HepG2 (cell line): ENCODE measurements around the gene ERBB3. TPM values are rescaled to one million over a fixed set of nuclear protein-coding genes. Genes with fewer than 3 reads are reported as not detected.

Experiments
- CBX2 ChIP-seq, 2 experiments: fragments of 200-600 bp in 1 of 2; sonication (generic); formaldehyde crosslinking in 1 of 2; IDR thresholded peaks; 2 replicates each; pipeline versions ENCODE4 v1.7.0 to v1.8.1; 2018 to 2022; ENCODE audit warnings: low read depth in 2 of 2, low read length in 1 of 2, mild to moderate bottlenecking in 1 of 2, missing genetic modification reagents in 1 of 2
- FOXA1 ChIP-seq, 2 experiments: fragments of 450-650 bp in 1 of 2; sonication (generic) in 1 of 2; formaldehyde crosslinking in 1 of 2; IDR thresholded peaks; 2 replicates each; pipeline versions ENCODE4 v1.4.0 to v1.6.1; 2016 to 2020; ENCODE audit warnings: missing genetic modification reagents in 1 of 2
- MXD3 ChIP-seq: IDR thresholded peaks from 2 replicates; pipeline ENCODE4 v1.6.1; 2016; ENCODE audit warnings: mild to moderate bottlenecking, missing biosample characterization, missing genetic modification reagents
- RFX3 ChIP-seq: IDR thresholded peaks from 2 replicates; pipeline ENCODE4 v1.6.1; 2016; ENCODE audit warnings: missing biosample characterization, missing genetic modification reagents
- SALL1 ChIP-seq: sonication (generic); formaldehyde crosslinking; IDR thresholded peaks from 2 replicates; pipeline ENCODE4 v1.8.0; 2022; ENCODE audit warnings: mild to moderate bottlenecking, missing genetic modification reagents
- ZHX2 ChIP-seq, 2 experiments: sonication (generic) in 1 of 2; formaldehyde crosslinking in 1 of 2; IDR thresholded peaks; 2 replicates each; pipeline versions ENCODE4 v1.6.1 to v1.9.0; 2014 to 2022; ENCODE audit warnings: antibody characterized with exemption in 1 of 2, borderline replicate concordance in 1 of 2, inconsistent platforms in 1 of 2, low read depth in 1 of 2, missing genetic modification reagents in 1 of 2
- ZIK1 ChIP-seq: sonication (generic); formaldehyde crosslinking; IDR thresholded peaks from 2 replicates; pipeline ENCODE4 v1.5.0; 2020; ENCODE audit warnings: mild to moderate bottlenecking, low read depth, missing genetic modification reagents, borderline replicate concordance
- ZNF138 ChIP-seq: sonication (generic); formaldehyde crosslinking; IDR thresholded peaks from 2 replicates; pipeline ENCODE4 v1.5.0; 2020; ENCODE audit warnings: mild to moderate bottlenecking, low read depth, missing genetic modification reagents
- polyA plus RNA-seq, 8 experiments: library from polyadenylated mRNA; depleted of rRNA in 3 of 8; stranded (reverse) in 7 of 8; unstranded in 1 of 8; fragments of >200 nt; fragmentation: Illumina TruSeq in 4 of 8; extraction: Trizol in 4 of 8; gene quantifications; 2 replicates each; pipeline versions ENCODE4 v1.2.1 to v1.2.3, GENCODE V29; 2011 to 2016; ENCODE audit warnings: low read depth in 4 of 8, missing spikeins in 1 of 8, mixed read lengths in 1 of 8; ENCODE audit not compliant: insufficient read depth in 1 of 8
- total RNA-seq, 5 experiments: library from RNA; depleted of rRNA; stranded (reverse); fragments of >200 nt; fragmentation: Illumina TruSeq; extraction: Trizol; gene quantifications; 2 replicates each; pipeline ENCODE4 v1.2.3, GENCODE V29; 2016; ENCODE audit warnings: low read depth in 1 of 5
- TF ChIP-seq, protein P1 (sequence below): sonication (generic); formaldehyde crosslinking; IDR thresholded peaks from 2 replicates; pipeline ENCODE4 v1.8.0; 2022; ENCODE audit warnings: mild to moderate bottlenecking, missing genetic modification reagents, borderline replicate concordance
- TF ChIP-seq, protein P2 (sequence below): sonication (generic); formaldehyde crosslinking; IDR thresholded peaks from 2 replicates; pipeline ENCODE4 v1.5.1; 2020; ENCODE audit warnings: mild to moderate bottlenecking, missing genetic modification reagents, moderate library complexity

The ERBB3 gene
- total and polyA plus RNA-seq, 2 of the 13 experiments (the other 11 are each of a cell fraction or from before 2014, with no cell fraction given), result 93.6 to 358 TPM

- TF ChIP-seq, protein P1, sequence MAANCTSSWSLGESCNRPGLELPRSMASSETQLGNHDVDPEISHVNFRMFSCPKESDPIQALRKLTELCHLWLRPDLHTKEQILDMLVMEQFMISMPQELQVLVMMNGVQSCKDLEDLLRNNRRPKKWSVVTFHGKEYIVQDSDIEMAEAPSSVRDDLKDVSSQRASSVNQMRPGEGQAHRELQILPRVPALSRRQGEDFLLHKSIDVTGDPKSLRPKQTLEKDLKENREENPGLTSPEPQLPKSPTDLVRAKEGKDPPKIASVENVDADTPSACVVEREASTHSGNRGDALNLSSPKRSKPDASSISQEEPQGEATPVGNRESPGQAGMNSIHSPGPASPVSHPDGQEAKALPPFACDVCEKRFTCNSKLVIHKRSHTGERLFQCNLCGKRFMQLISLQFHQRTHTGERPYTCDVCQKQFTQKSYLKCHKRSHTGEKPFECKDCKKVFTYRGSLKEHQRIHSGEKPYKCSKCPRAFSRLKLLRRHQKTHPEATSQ, result 0 out of 2 replicates have a peak, but pooled peaks have one; percentile 31
- TF ChIP-seq ZNF138 (CRISPR knock-in tag) (no peak), CBX2 (IDR thresholded peaks at IDR 0.05; ENCODE audit: low read depth, low read length) (no peak), CBX2 (CRISPR knock-in tag; IDR thresholded peaks at IDR 0.05; ENCODE audit: low read depth) (no peak), ZIK1 (CRISPR knock-in tag) (no peak; the same call in 1 of the 2 replicates), MXD3 (no peak), SALL1 (CRISPR knock-in tag) (peak; percentile 69), RFX3 (CRISPR knock-in tag) (no peak), FOXA1 (IDR thresholded peaks at IDR 0.05) (no peak), FOXA1 (CRISPR knock-in tag; IDR thresholded peaks at IDR 0.05) (0 out of 2 replicates have a peak, but pooled peaks have one; percentile 29), ZHX2 (IDR thresholded peaks at IDR 0.05; ENCODE audit: low read depth) (peak; percentile 80), ZHX2 (CRISPR knock-in tag; IDR thresholded peaks at IDR 0.05; ENCODE audit: borderline replicate concordance) (no peak)
- TF ChIP-seq, protein P2, sequence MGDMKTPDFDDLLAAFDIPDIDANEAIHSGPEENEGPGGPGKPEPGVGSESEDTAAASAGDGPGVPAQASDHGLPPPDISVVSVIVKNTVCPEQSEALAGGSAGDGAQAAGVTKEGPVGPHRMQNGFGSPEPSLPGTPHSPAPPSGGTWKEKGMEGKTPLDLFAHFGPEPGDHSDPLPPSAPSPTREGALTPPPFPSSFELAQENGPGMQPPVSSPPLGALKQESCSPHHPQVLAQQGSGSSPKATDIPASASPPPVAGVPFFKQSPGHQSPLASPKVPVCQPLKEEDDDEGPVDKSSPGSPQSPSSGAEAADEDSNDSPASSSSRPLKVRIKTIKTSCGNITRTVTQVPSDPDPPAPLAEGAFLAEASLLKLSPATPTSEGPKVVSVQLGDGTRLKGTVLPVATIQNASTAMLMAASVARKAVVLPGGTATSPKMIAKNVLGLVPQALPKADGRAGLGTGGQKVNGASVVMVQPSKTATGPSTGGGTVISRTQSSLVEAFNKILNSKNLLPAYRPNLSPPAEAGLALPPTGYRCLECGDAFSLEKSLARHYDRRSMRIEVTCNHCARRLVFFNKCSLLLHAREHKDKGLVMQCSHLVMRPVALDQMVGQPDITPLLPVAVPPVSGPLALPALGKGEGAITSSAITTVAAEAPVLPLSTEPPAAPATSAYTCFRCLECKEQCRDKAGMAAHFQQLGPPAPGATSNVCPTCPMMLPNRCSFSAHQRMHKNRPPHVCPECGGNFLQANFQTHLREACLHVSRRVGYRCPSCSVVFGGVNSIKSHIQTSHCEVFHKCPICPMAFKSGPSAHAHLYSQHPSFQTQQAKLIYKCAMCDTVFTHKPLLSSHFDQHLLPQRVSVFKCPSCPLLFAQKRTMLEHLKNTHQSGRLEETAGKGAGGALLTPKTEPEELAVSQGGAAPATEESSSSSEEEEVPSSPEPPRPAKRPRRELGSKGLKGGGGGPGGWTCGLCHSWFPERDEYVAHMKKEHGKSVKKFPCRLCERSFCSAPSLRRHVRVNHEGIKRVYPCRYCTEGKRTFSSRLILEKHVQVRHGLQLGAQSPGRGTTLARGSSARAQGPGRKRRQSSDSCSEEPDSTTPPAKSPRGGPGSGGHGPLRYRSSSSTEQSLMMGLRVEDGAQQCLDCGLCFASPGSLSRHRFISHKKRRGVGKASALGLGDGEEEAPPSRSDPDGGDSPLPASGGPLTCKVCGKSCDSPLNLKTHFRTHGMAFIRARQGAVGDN (CRISPR knock-in tag), result peak; percentile 79
Observed at GRCh38 chr12:56152132-56152755, 72.3 kb downstream of the ERBB3 start, which contains the start of gene MYL6B (continued).
